Adrenal gland (tissue), 5 donors: Measurements from ENCODE around the gene MAVS.

Source experiments
- POLR2A ChIP-seq, 2 donors: fragments of 450-650 bp; IDR thresholded peaks; one replicate each; pipeline ENCODE4 v1.6.1; 2017; ENCODE audit warnings: antibody characterized with exemption in 2 of 2, mild to moderate bottlenecking in 2 of 2, moderate library complexity in 1 of 2
- TF ChIP-seq, protein P1 (sequence below), 6 experiments: fragments of 450-650 bp in 4 of 6; fragments of 200-600 bp in 2 of 6; sonication (generic) in 1 of 6; IDR thresholded peaks; 1 replicate in 5 of 6; 2 replicates in 1 of 6; pipeline versions ENCODE4 v1.5.1 to v1.8.0; 2016 to 2021; ENCODE audit warnings: antibody characterized with exemption in 6 of 6, mild to moderate bottlenecking in 2 of 6, moderate library complexity in 1 of 6
- donor health status: DM: no; HTN: no; CAD: no.

GRCh38 chr20:3867802-3868201 is 21.2 kb downstream of the MAVS start:
- TF ChIP-seq, protein P1, sequence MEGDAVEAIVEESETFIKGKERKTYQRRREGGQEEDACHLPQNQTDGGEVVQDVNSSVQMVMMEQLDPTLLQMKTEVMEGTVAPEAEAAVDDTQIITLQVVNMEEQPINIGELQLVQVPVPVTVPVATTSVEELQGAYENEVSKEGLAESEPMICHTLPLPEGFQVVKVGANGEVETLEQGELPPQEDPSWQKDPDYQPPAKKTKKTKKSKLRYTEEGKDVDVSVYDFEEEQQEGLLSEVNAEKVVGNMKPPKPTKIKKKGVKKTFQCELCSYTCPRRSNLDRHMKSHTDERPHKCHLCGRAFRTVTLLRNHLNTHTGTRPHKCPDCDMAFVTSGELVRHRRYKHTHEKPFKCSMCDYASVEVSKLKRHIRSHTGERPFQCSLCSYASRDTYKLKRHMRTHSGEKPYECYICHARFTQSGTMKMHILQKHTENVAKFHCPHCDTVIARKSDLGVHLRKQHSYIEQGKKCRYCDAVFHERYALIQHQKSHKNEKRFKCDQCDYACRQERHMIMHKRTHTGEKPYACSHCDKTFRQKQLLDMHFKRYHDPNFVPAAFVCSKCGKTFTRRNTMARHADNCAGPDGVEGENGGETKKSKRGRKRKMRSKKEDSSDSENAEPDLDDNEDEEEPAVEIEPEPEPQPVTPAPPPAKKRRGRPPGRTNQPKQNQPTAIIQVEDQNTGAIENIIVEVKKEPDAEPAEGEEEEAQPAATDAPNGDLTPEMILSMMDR (IDR thresholded peaks at IDR 0.05) = no peak
- TF ChIP-seq POLR2A (IDR thresholded peaks at IDR 0.05) = no peak
